ENCODE measurements around the gene BTBD1.
A peak's percentile ranks its signal among the peaks of the same experiment; 100 is the strongest.
"Not testable (repeated sequence)": the region's sequence is repeated elsewhere in the genome, so short reads cannot be mapped to it uniquely, and the experiment has no call there.

BTBD1 gene

GRCh38 chr15:83094583-83094982 lies 27.5 kb upstream of the BTBD1 start:
- no peak for DNase-seq (ENCODE audit: low read depth in 1 of 2, low spot score in 1 of 2)

GRCh38 chr15:83092309-83092976 lies 25.4 kb upstream of the BTBD1 start:
- DNase-seq (ENCODE audit: low read depth in 1 of 2, low spot score in 1 of 2): no peak

- not testable (repeated sequence) for DNase-seq (ENCODE audit: low read depth in 1 of 2, low spot score in 1 of 2)
Measured at GRCh38 chr15:83091965-83092308, 24.9 kb upstream of the BTBD1 start.

- DNase-seq (ENCODE audit: low read depth in 1 of 2, low spot score in 1 of 2): no peak
Measured at GRCh38 chr15:83090465-83090864, 23.4 kb upstream of the BTBD1 start.

- no peak for DNase-seq (ENCODE audit: low read depth in 1 of 2, low spot score in 1 of 2)
Measured at GRCh38 chr15:83088876-83089275, 21.8 kb upstream of the BTBD1 start.

GRCh38 chr15:83087576-83087975 lies 20.5 kb upstream of the BTBD1 start:
- DNase-seq (ENCODE audit: low read depth in 1 of 2, low spot score in 1 of 2): no peak

GRCh38 chr15:83085864-83086552 lies 19.0 kb upstream of the BTBD1 start:
- not testable (repeated sequence) for DNase-seq (ENCODE audit: low read depth in 1 of 2, low spot score in 1 of 2)

GRCh38 chr15:83085461-83085860 lies 18.4 kb upstream of the BTBD1 start:
- DNase-seq (ENCODE audit: low read depth in 1 of 2, low spot score in 1 of 2): not testable (repeated sequence)

GRCh38 chr15:83082730-83083386 lies 15.8 kb upstream of the BTBD1 start:
- DNase-seq (ENCODE audit: low read depth in 1 of 2, low spot score in 1 of 2): no peak

GRCh38 chr15:83081256-83082014 lies 14.4 kb upstream of the BTBD1 start:
- no peak for DNase-seq (ENCODE audit: low read depth in 1 of 2, low spot score in 1 of 2)

GRCh38 chr15:83078712-83079111 lies 11.7 kb upstream of the BTBD1 start:
- DNase-seq (ENCODE audit: low read depth in 1 of 2, low spot score in 1 of 2): no peak

- no peak for DNase-seq (ENCODE audit: low read depth in 1 of 2, low spot score in 1 of 2)
Measured at GRCh38 chr15:83077491-83078230, 10.6 kb upstream of the BTBD1 start.

GRCh38 chr15:83069211-83069642 lies 2.2 kb upstream of the BTBD1 start:
- peak in 1 of 2 donors; percentile 13 for DNase-seq (ENCODE audit: low read depth in 1 of 2, low spot score in 1 of 2)

- no peak for DNase-seq (ENCODE audit: low read depth in 1 of 2, low spot score in 1 of 2)
Measured at GRCh38 chr15:83068054-83068453, 1.0 kb upstream of the BTBD1 start.

- no peak for DNase-seq (ENCODE audit: low read depth in 1 of 2, low spot score in 1 of 2)
Measured at GRCh38 chr15:83067638-83067962, 548 bp upstream of the BTBD1 start.

GRCh38 chr15:83066034-83066733 lies 868 bp downstream of the BTBD1 start:
- DNase-seq (ENCODE audit: low read depth in 1 of 2, low spot score in 1 of 2): no peak

GRCh38 chr15:83065431-83065830 lies 1.6 kb downstream of the BTBD1 start:
- no peak for DNase-seq (ENCODE audit: low read depth in 1 of 2, low spot score in 1 of 2)

- no peak for DNase-seq (ENCODE audit: low read depth in 1 of 2, low spot score in 1 of 2)
Measured at GRCh38 chr15:83064859-83065258, 2.2 kb downstream of the BTBD1 start.

GRCh38 chr15:83063551-83063950 lies 3.5 kb downstream of the BTBD1 start:
- DNase-seq (ENCODE audit: low read depth in 1 of 2, low spot score in 1 of 2): no peak

GRCh38 chr15:83062768-83063180 lies 4.3 kb downstream of the BTBD1 start:
- DNase-seq (ENCODE audit: low read depth in 1 of 2, low spot score in 1 of 2): no peak

Data from activated T-helper 1 cell treated with anti-CD3 and anti-CD28 coated beads, Interleukin-2, amount 50 U/mL, for 16 hours (primary cell).